Left lobe of liver (tissue), 2 donors: Measurements from ENCODE around the gene SDC1. TPM values are rescaled to one million over a fixed set of nuclear protein-coding genes. Genes with fewer than 3 reads are reported as not detected.

Source experiments
- ATAC-seq: fragments of 200-7000 bp; cut with Tn5 transposase; one replicate; pipeline ENCODE4 v1.9.1; 2020; ENCODE audit warnings: mild to moderate bottlenecking, moderate library complexity
- DNase-seq: peaks from one replicate; pipeline ENCODE4 v3.0.0-alpha.2; 2020; ENCODE audit warnings: low spot score
- total RNA-seq: library from RNA; stranded (reverse); gene quantifications from one replicate; pipeline ENCODE4 v1.2.1, GENCODE V29; 2021
- donor health status: DM: no; HTN: no; CAD: no; lungs with moderate emphysema.
- donor health status: DM: no; HTN: yes; CAD: no.

SDC1 gene
- total RNA-seq, 1 donor from 2014 or later: 537 TPM

DNA sequence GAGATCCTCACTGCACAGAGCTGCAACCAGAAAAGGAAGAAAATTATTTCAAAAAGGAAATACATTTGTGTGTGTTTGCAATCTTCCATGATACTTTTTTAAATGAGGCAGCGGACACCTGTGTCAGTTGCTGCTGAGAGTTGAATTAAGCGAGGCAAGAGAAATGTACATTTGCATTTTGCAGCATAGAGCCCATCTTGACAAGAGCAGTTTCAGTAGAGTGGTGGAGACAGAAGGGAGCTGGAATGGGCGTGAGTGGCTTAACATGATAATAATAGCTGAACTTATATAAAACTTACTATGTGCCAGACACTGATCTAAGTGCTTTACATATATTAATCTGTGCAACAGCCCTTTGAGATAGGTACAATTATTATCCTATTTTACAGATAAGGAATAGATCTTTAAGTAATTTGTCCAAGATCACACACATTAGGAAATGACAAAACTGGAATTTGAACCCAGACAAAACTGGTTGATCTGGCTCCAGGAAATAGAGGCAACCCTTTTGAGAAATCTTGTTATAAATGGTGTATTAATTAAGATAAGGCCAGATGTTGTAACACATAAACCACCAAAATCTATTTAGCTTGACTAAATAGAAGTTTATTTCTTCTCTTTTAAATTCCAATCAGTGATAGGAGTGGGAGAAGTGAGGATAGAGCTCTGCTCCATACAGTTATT, 68.7 kb downstream of the SDC1 start:
- no peak for ATAC-seq
- no peak for DNase-seq

- no peak for ATAC-seq
- DNase-seq: no peak
These were observed 71.6 kb downstream of the SDC1 start for GRCh38 chr2:20153131-20153851.

GRCh38 chr2:20150806-20151571, 73.9 kb downstream of the SDC1 start:
- no peak for DNase-seq
- ATAC-seq: no peak

Other genes starting within 250 kb of the SDC1 start
- gene WDR35, start 235.0 kb downstream of the SDC1 start, total RNA-seq: 1.5 TPM
- 0.08 TPM for gene MATN3, start 212.5 kb downstream of the SDC1 start, total RNA-seq
- gene LAPTM4A, start 173.5 kb downstream of the SDC1 start, total RNA-seq: 120 TPM
- gene PUM2, start 125.7 kb upstream of the SDC1 start, total RNA-seq: 47.5 TPM
- 250 TPM for gene RHOB, start 221.9 kb upstream of the SDC1 start, total RNA-seq